Esophagus muscularis mucosa (tissue), 3 donors: ENCODE results near the gene CCDC50.

ENCODE experiments used
- CTCF ChIP-seq, 3 experiments: fragments of 200-600 bp in 2 of 3; fragments of 450-650 bp in 1 of 3; sonication (generic) in 2 of 3; IDR thresholded peaks; one replicate each; pipeline ENCODE4 v1.5.1; 2017 to 2019; ENCODE audit warnings: antibody characterized with exemption in 3 of 3, mild to moderate bottlenecking in 2 of 3, moderate library complexity in 1 of 3
- POLR2A ChIP-seq: fragments of 450-650 bp; IDR thresholded peaks from one replicate; pipeline ENCODE4 v1.6.1; 2017; ENCODE audit warnings: antibody characterized with exemption, moderate library complexity, mild to moderate bottlenecking, low read depth
- POLR2AphosphoS5 ChIP-seq, 2 donors: sonication (generic); formaldehyde crosslinking; IDR thresholded peaks; one replicate each; pipeline ENCODE4 v1.6.1; 2017; ENCODE audit warnings: antibody characterized with exemption in 2 of 2

GRCh38 chr3:191333298-191333880 lies 4.2 kb downstream of the CCDC50 start:
- TF ChIP-seq CTCF (IDR thresholded peaks at IDR 0.05) (no peak), POLR2AphosphoS5 (IDR thresholded peaks at IDR 0.05) (no peak), POLR2A (no peak)
